ENCODE data around the gene AK9.
"Not testable (repeated sequence)": the region's sequence is repeated elsewhere in the genome, so short reads cannot be mapped to it uniquely, and the experiment has no call there.

Gene AK9

GRCh38 chr6:109738667-109739066 lies 47.7 kb upstream of the AK9 start:
- Histone ChIP-seq H3K9ac (ENCODE audit: low read depth, low read length, poor library complexity, severe bottlenecking) (no peak overlapping the region), H3K4me1 (ENCODE audit: insufficient read depth, low read length, poor library complexity, severe bottlenecking) (no peaks in the 10 kb centered on the region), H4K20me1 (ENCODE audit: insufficient read depth, low read length, poor library complexity, severe bottlenecking) (no peaks in the 10 kb centered on the region), H3K9me2 (replicated peaks; ENCODE audit: low read depth, low read length) (no peaks in the 10 kb centered on the region), H3F3A (ENCODE audit: low read depth) (no peaks in the 10 kb centered on the region), H3K79me2 (ENCODE audit: insufficient read depth, low read length) (no peaks in the 10 kb centered on the region), H3K9me3 (ENCODE audit: insufficient read depth, low read depth, low read length) (no peaks in the 10 kb centered on the region), H3K4me2 (ENCODE audit: low read depth, low read length, poor library complexity, severe bottlenecking) (no peak overlapping the region), H3K4me3 (ENCODE audit: low read length, poor library complexity, severe bottlenecking) (no peak overlapping the region), H3K27me3 (ENCODE audit: insufficient read depth, low read length, poor library complexity, severe bottlenecking) (no peaks in the 10 kb centered on the region), H3K36me3 (ENCODE audit: insufficient read depth, low read length) (peaks cover 32% of the 10 kb centered on the region; the same call in 1 of the 2 replicates), H2AFZ (ENCODE audit: low read length) (no peak overlapping the region)
- TF ChIP-seq CTCF (conservative IDR thresholded peaks at IDR 0.05; ENCODE audit: low read length) (no peak), EZH2phosphoT487 (IDR thresholded peaks at IDR 0.05; ENCODE audit: borderline replicate concordance) (no peak)

GRCh38 chr6:109738255-109738654 lies 47.3 kb upstream of the AK9 start:
- no peak for TF ChIP-seq EZH2phosphoT487 (IDR thresholded peaks at IDR 0.05; ENCODE audit: borderline replicate concordance)
- TF ChIP-seq CTCF (conservative IDR thresholded peaks at IDR 0.05; ENCODE audit: low read length), result no peak
- no peak overlapping the region for H3K4me2 ChIP-seq (ENCODE audit: low read depth, low read length, poor library complexity, severe bottlenecking)
- no peaks in the 10 kb centered on the region for H3K9me3 ChIP-seq (ENCODE audit: insufficient read depth, low read depth, low read length)

DNA sequence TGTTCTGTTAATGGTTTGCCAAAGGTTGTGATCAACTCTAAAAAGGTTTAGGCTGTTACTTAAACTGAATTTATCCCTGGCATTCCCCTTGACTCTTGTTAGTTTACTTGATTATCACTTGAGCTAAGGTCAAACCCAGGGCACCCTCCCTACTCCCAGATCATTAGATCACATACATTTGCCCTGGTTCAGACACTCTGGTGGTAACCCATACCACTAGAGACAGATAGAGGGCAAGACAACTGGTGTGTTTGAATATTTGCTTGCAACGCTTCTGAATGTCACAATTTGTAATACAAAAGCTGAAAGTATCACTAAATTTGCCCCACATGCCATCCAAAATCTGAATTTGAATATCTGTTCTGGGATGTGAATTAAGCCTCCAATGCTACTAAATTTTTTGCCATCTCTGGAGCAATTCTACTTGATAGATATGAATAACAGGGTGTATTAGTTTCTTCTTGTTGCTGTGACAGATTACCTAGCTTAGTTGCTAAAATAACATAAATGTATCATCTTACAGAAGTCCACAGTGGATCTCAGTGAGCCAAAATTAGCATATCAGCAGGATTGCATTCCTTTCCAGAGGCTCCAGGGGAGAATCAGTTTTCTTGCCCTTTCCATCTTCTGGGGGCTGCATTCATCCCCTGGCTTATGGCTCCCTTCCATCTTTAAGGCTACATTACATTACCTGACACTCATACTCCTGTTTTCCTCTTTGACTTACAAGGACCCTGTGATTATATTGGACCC lies 45.4 kb upstream of the AK9 start:
- no peaks in the 10 kb centered on the region for H3K9me2 ChIP-seq (replicated peaks; ENCODE audit: low read depth, low read length)
- H3K4me2 ChIP-seq (ENCODE audit: low read depth, low read length, poor library complexity, severe bottlenecking), result no peak overlapping the region
- no peaks in the 10 kb centered on the region for H3K79me2 ChIP-seq (ENCODE audit: insufficient read depth, low read length)
- H3K4me1 ChIP-seq (ENCODE audit: insufficient read depth, low read length, poor library complexity, severe bottlenecking), result no peaks in the 10 kb centered on the region
- peaks cover 38% of the 10 kb centered on the region; the same call in 1 of the 2 replicates for H3K36me3 ChIP-seq (ENCODE audit: insufficient read depth, low read length)
- no peak overlapping the region for H2AFZ ChIP-seq (ENCODE audit: low read length)
- H3K4me3 ChIP-seq (ENCODE audit: low read length, poor library complexity, severe bottlenecking), result no peak overlapping the region
- no peaks in the 10 kb centered on the region for H4K20me1 ChIP-seq (ENCODE audit: insufficient read depth, low read length, poor library complexity, severe bottlenecking)
- H3K9ac ChIP-seq (ENCODE audit: low read depth, low read length, poor library complexity, severe bottlenecking), result no peak overlapping the region
- no peaks in the 10 kb centered on the region for H3K9me3 ChIP-seq (ENCODE audit: insufficient read depth, low read depth, low read length)
- H3K27me3 ChIP-seq (ENCODE audit: insufficient read depth, low read length, poor library complexity, severe bottlenecking), result no peaks in the 10 kb centered on the region
- no peaks in the 10 kb centered on the region for H3F3A ChIP-seq (ENCODE audit: low read depth)
- TF ChIP-seq EZH2phosphoT487 (IDR thresholded peaks at IDR 0.05; ENCODE audit: borderline replicate concordance), result no peak

More at GRCh38 chr6:109738255-109738654, 47.3 kb upstream of the AK9 start:
- H3K9me2 ChIP-seq (replicated peaks; ENCODE audit: low read depth, low read length), result no peaks in the 10 kb centered on the region
- H3K4me1 ChIP-seq (ENCODE audit: insufficient read depth, low read length, poor library complexity, severe bottlenecking), result no peaks in the 10 kb centered on the region
- no peaks in the 10 kb centered on the region for H3K27me3 ChIP-seq (ENCODE audit: insufficient read depth, low read length, poor library complexity, severe bottlenecking)
- no peaks in the 10 kb centered on the region for H4K20me1 ChIP-seq (ENCODE audit: insufficient read depth, low read length, poor library complexity, severe bottlenecking)
- H3F3A ChIP-seq (ENCODE audit: low read depth), result no peaks in the 10 kb centered on the region
- H3K79me2 ChIP-seq (ENCODE audit: insufficient read depth, low read length), result no peaks in the 10 kb centered on the region
- H3K4me3 ChIP-seq (ENCODE audit: low read length, poor library complexity, severe bottlenecking), result no peak overlapping the region
- H3K36me3 ChIP-seq (ENCODE audit: insufficient read depth, low read length), result peaks cover 33% of the 10 kb centered on the region; the same call in 1 of the 2 replicates
- H2AFZ ChIP-seq (ENCODE audit: low read length), result no peak overlapping the region
- no peak overlapping the region for H3K9ac ChIP-seq (ENCODE audit: low read depth, low read length, poor library complexity, severe bottlenecking)

GRCh38 chr6:109725250-109725649 lies 34.2 kb upstream of the AK9 start:
- not testable (repeated sequence) for H3F3A ChIP-seq (ENCODE audit: low read depth); H3K4me2 ChIP-seq (ENCODE audit: low read depth, low read length, poor library complexity, severe bottlenecking); H3K9ac ChIP-seq (ENCODE audit: low read depth, low read length, poor library complexity, severe bottlenecking); H3K27me3 ChIP-seq (ENCODE audit: insufficient read depth, low read length, poor library complexity, severe bottlenecking); H4K20me1 ChIP-seq (ENCODE audit: insufficient read depth, low read length, poor library complexity, severe bottlenecking); H3K36me3 ChIP-seq (ENCODE audit: insufficient read depth, low read length); H3K9me3 ChIP-seq (ENCODE audit: insufficient read depth, low read depth, low read length); H3K4me1 ChIP-seq (ENCODE audit: insufficient read depth, low read length, poor library complexity, severe bottlenecking); H3K9me2 ChIP-seq (replicated peaks; ENCODE audit: low read depth, low read length); H3K4me3 ChIP-seq (ENCODE audit: low read length, poor library complexity, severe bottlenecking); H3K79me2 ChIP-seq (ENCODE audit: insufficient read depth, low read length); H2AFZ ChIP-seq (ENCODE audit: low read length)
